Measurements from ENCODE around the gene UBA5.

DNA sequence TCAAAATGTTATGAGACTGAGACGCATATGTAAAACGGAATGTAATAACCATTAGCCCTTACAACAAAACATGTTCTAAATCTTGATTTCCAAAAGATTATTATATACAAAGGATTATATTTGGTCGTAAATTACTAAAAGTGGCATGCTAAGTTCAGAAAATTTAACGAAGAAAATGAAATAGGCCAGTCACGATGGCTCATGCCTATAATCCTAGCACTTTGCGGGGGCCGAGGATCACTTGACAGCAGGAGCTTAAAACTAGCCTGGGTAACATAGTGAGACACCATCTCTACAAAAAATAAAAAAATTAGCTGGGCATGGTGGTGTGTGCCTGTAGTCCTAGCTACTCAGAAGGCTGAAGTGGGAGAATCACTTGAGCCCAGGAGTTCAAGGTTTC, 29.5 kb upstream of the UBA5 start:
- TF ChIP-seq EGR2 (tag by site-specific recombination; IDR thresholded peaks at IDR 0.05; ENCODE audit: low read depth) = no peak
- TF ChIP-seq, protein P1, sequence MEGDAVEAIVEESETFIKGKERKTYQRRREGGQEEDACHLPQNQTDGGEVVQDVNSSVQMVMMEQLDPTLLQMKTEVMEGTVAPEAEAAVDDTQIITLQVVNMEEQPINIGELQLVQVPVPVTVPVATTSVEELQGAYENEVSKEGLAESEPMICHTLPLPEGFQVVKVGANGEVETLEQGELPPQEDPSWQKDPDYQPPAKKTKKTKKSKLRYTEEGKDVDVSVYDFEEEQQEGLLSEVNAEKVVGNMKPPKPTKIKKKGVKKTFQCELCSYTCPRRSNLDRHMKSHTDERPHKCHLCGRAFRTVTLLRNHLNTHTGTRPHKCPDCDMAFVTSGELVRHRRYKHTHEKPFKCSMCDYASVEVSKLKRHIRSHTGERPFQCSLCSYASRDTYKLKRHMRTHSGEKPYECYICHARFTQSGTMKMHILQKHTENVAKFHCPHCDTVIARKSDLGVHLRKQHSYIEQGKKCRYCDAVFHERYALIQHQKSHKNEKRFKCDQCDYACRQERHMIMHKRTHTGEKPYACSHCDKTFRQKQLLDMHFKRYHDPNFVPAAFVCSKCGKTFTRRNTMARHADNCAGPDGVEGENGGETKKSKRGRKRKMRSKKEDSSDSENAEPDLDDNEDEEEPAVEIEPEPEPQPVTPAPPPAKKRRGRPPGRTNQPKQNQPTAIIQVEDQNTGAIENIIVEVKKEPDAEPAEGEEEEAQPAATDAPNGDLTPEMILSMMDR (tag by site-specific recombination; IDR thresholded peaks at IDR 0.05) = no peak
- no peak for TF ChIP-seq GLI4 (tag by site-specific recombination; IDR thresholded peaks at IDR 0.05)
- no peak for TF ChIP-seq ZBTB8A (tag by site-specific recombination; IDR thresholded peaks at IDR 0.05)
- TF ChIP-seq, protein P2, sequence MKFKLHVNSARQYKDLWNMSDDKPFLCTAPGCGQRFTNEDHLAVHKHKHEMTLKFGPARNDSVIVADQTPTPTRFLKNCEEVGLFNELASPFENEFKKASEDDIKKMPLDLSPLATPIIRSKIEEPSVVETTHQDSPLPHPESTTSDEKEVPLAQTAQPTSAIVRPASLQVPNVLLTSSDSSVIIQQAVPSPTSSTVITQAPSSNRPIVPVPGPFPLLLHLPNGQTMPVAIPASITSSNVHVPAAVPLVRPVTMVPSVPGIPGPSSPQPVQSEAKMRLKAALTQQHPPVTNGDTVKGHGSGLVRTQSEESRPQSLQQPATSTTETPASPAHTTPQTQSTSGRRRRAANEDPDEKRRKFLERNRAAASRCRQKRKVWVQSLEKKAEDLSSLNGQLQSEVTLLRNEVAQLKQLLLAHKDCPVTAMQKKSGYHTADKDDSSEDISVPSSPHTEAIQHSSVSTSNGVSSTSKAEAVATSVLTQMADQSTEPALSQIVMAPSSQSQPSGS (tag by site-specific recombination; IDR thresholded peaks at IDR 0.05; ENCODE audit: low read depth) = no peak
- no peak for TF ChIP-seq ZEB2 (tag by site-specific recombination; IDR thresholded peaks at IDR 0.05)
- TF ChIP-seq SP2 (tag by site-specific recombination; IDR thresholded peaks at IDR 0.05) = no peak
- no peak for TF ChIP-seq ZBTB1 (tag by site-specific recombination; IDR thresholded peaks at IDR 0.05)
- no peak for TF ChIP-seq ZBTB7A (tag by site-specific recombination; IDR thresholded peaks at IDR 0.05; ENCODE audit: low read depth)
- no peak for TF ChIP-seq ZNF114 (tag by site-specific recombination; IDR thresholded peaks at IDR 0.05)
- TF ChIP-seq ZIC2 (tag by site-specific recombination; IDR thresholded peaks at IDR 0.05) = no peak
- TF ChIP-seq ZNF423 (tag by site-specific recombination; IDR thresholded peaks at IDR 0.05) = no peak
- TF ChIP-seq ZNF843 (tag by site-specific recombination; IDR thresholded peaks at IDR 0.05) = no peak
- no peak for TF ChIP-seq SP3 (tag by site-specific recombination; IDR thresholded peaks at IDR 0.05)

Data from HEK293 (cell line).